Measurements from ENCODE around the gene RFX4. TPM values are rescaled to one million over a fixed set of nuclear protein-coding genes. Genes with fewer than 3 reads are reported as not detected.

RFX4 gene
- total RNA-seq, 1 experiment from 2014 or later: not detected

DNA sequence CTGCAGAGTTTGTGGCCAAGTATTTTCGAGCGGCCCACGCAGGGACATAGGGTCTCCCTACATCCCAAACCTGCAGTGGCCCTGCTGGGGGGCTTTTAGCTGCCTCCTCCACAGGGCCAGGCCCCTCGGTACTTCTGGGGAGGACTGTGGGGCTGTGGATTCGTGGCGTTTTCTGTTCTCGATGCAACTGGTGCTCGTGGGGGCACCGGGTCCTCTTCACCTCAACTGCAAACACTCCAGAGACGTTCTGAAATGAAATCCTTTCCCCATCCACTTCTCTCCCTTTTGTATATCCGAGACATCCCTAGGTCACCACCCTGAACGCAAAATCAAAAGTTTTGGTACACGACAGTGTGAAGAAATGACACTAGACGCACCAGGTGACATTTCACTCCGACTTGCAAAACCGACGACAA is 2.3 kb downstream of the RFX4 start:
- Histone ChIP-seq H3K27me3 (ENCODE audit: insufficient read depth, low read length) (peaks cover 16% of the 10 kb centered on the region; the same call in 1 of the 2 replicates), H3K4me1 (ENCODE audit: control insufficient read depth in 1 of 2, insufficient read depth in 2 of 2, low read length in 2 of 2) (no peaks in the 10 kb centered on the region), H2AFZ (ENCODE audit: low read depth, low read length, poor library complexity, severe bottlenecking) (no peak overlapping the region), H3K79me2 (ENCODE audit: insufficient read depth, low read length) (no peaks in the 10 kb centered on the region), H3K9me2 (ENCODE audit: insufficient read depth) (no peaks in the 10 kb centered on the region), H3K4me2 (ENCODE audit: low read length) (no peak overlapping the region), H3K9ac (ENCODE audit: low read length) (no peak overlapping the region), H3K27ac (ENCODE audit: low read depth, low read length) (no peak overlapping the region), H3K4me3 (replicated peaks in 1 of 2; ENCODE audit: low read depth in 1 of 2, low read length in 2 of 2) (no peak overlapping the region), H3K36me3 (ENCODE audit: control insufficient read depth in 1 of 2, insufficient read depth in 2 of 2, low read length in 2 of 2) (no peaks in the 10 kb centered on the region), H3K9me3 (ENCODE audit: control insufficient read depth in 1 of 2, insufficient read depth in 1 of 2, low read depth in 1 of 2, low read length in 2 of 2) (no peaks in the 10 kb centered on the region), H4K20me1 (ENCODE audit: insufficient read depth) (no peaks in the 10 kb centered on the region)
- TF ChIP-seq, protein P1, sequence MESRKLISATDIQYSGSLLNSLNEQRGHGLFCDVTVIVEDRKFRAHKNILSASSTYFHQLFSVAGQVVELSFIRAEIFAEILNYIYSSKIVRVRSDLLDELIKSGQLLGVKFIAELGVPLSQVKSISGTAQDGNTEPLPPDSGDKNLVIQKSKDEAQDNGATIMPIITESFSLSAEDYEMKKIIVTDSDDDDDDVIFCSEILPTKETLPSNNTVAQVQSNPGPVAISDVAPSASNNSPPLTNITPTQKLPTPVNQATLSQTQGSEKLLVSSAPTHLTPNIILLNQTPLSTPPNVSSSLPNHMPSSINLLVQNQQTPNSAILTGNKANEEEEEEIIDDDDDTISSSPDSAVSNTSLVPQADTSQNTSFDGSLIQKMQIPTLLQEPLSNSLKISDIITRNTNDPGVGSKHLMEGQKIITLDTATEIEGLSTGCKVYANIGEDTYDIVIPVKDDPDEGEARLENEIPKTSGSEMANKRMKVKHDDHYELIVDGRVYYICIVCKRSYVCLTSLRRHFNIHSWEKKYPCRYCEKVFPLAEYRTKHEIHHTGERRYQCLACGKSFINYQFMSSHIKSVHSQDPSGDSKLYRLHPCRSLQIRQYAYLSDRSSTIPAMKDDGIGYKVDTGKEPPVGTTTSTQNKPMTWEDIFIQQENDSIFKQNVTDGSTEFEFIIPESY (IDR thresholded peaks at IDR 0.05; ENCODE audit: extremely low read depth, insufficient replicate concordance, low read length): no peak
- ATAC-seq: no peak
- DNase-seq (ENCODE audit: low read depth, low spot score): no peak
- ChIA-PET CTCF (no interaction called here), RAD21 (ENCODE audit: low non-redundant PET in 1 of 2, low total read pairs in 2 of 2, uncharacterized antibody in 2 of 2, unreplicated experiment in 2 of 2) (no interaction called here), POLR2A (no interaction called here)
- intact Hi-C loops (cut with micrococcal nuclease): no loop called here
- BruUV-seq (replicated peaks): no TSS peak

DNA sequence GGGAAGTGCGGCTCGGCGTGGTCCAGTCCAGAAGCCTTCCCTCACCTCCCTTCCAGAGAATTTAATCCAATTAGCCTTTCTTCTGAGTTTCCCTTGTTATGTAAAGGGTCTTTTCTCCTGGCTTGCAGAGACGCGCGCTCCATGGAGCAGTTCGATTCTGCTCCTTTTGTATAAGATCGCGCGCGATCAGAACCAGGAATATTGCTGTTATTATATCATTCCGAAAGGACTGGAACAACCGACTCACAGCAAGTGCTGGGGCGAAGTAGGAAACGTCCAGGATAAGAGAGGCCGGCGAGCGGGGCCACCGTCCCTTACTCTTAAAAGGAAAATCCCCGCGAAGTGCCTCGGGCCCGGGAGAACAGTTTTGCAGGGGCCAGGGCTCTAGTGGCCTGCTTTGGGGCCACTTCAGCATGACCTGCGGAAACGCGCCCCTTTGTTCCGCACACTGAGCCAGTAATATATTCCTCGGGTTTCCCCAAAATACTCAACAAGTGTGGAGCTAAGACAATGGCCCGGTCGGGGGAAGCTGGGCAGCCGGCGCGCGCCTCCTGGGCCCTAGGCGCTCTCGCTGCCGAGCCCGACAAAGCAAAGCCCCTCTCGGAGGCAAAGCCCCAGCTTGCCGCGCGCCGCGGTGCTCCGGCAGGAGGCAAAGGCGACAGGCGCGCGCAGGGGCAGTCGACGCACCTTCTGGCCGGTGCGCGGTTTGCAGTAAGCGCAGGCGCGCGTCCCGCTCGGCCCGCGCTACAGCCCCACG is 2.9 kb downstream of the RFX4 start:
- no peak for ATAC-seq
- BruUV-seq (replicated peaks): no TSS peak
- no peak for DNase-seq (ENCODE audit: low read depth, low spot score)
- H3K4me3 ChIP-seq (replicated peaks in 1 of 2; ENCODE audit: low read depth in 1 of 2, low read length in 2 of 2): no peak overlapping the region
- TF ChIP-seq, protein P2, sequence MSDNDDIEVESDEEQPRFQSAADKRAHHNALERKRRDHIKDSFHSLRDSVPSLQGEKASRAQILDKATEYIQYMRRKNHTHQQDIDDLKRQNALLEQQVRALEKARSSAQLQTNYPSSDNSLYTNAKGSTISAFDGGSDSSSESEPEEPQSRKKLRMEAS (IDR thresholded peaks at IDR 0.05): no peak
- TF ChIP-seq RAD21 (IDR thresholded peaks at IDR 0.05; ENCODE audit: low read depth) (no peak), CBX3 (IDR thresholded peaks at IDR 0.05; ENCODE audit: low read depth) (no peak), JUND (IDR thresholded peaks at IDR 0.05) (no peak), SRF (IDR thresholded peaks at IDR 0.05; ENCODE audit: low read depth) (no peak)
- TF ChIP-seq, protein P3, sequence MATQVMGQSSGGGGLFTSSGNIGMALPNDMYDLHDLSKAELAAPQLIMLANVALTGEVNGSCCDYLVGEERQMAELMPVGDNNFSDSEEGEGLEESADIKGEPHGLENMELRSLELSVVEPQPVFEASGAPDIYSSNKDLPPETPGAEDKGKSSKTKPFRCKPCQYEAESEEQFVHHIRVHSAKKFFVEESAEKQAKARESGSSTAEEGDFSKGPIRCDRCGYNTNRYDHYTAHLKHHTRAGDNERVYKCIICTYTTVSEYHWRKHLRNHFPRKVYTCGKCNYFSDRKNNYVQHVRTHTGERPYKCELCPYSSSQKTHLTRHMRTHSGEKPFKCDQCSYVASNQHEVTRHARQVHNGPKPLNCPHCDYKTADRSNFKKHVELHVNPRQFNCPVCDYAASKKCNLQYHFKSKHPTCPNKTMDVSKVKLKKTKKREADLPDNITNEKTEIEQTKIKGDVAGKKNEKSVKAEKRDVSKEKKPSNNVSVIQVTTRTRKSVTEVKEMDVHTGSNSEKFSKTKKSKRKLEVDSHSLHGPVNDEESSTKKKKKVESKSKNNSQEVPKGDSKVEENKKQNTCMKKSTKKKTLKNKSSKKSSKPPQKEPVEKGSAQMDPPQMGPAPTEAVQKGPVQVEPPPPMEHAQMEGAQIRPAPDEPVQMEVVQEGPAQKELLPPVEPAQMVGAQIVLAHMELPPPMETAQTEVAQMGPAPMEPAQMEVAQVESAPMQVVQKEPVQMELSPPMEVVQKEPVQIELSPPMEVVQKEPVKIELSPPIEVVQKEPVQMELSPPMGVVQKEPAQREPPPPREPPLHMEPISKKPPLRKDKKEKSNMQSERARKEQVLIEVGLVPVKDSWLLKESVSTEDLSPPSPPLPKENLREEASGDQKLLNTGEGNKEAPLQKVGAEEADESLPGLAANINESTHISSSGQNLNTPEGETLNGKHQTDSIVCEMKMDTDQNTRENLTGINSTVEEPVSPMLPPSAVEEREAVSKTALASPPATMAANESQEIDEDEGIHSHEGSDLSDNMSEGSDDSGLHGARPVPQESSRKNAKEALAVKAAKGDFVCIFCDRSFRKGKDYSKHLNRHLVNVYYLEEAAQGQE (IDR thresholded peaks at IDR 0.05; ENCODE audit: low read depth): no peak
- H3K27me3 ChIP-seq (ENCODE audit: insufficient read depth, low read length): peaks cover 16% of the 10 kb centered on the region; the same call in 1 of the 2 replicates
- no peaks in the 10 kb centered on the region for H3K79me2 ChIP-seq (ENCODE audit: insufficient read depth, low read length)
- H3K27ac ChIP-seq (ENCODE audit: low read depth, low read length): no peak overlapping the region
- no peaks in the 10 kb centered on the region for H3K36me3 ChIP-seq (ENCODE audit: control insufficient read depth in 1 of 2, insufficient read depth in 2 of 2, low read length in 2 of 2)
- H3K9me2 ChIP-seq (ENCODE audit: insufficient read depth): no peaks in the 10 kb centered on the region
- no peak overlapping the region for H3K4me2 ChIP-seq (ENCODE audit: low read length)
- ChIA-PET RAD21 (ENCODE audit: low non-redundant PET in 1 of 2, low total read pairs in 2 of 2, uncharacterized antibody in 2 of 2, unreplicated experiment in 2 of 2) (no interaction called here), POLR2A (no interaction called here), CTCF (no interaction called here)
- H2AFZ ChIP-seq (ENCODE audit: low read depth, low read length, poor library complexity, severe bottlenecking): no peak overlapping the region
- no peak overlapping the region for H3K9ac ChIP-seq (ENCODE audit: low read length)
- intact Hi-C loops (cut with micrococcal nuclease): no loop called here
- H3K4me1 ChIP-seq (ENCODE audit: control insufficient read depth in 1 of 2, insufficient read depth in 2 of 2, low read length in 2 of 2): no peaks in the 10 kb centered on the region
- no peaks in the 10 kb centered on the region for H3K9me3 ChIP-seq (ENCODE audit: control insufficient read depth in 1 of 2, insufficient read depth in 1 of 2, low read depth in 1 of 2, low read length in 2 of 2)
- no peaks in the 10 kb centered on the region for H4K20me1 ChIP-seq (ENCODE audit: insufficient read depth)

Measured in HCT116 (cell line).